Thymus (tissue), 2 donors: Measurements from ENCODE around the gene CEP295NL. TPM values are rescaled to one million over a fixed set of nuclear protein-coding genes. Genes with fewer than 3 reads are reported as not detected.

Experiments
- polyA plus RNA-seq: library from polyadenylated mRNA; stranded (reverse); fragments of 200-250 nt; gene quantifications from one replicate; pipeline ENCODE4 v1.2.3, GENCODE V29; 2013
- total RNA-seq: library from RNA; stranded (reverse); fragments of 120-200 nt; gene quantifications from one replicate; pipeline ENCODE4 v1.2.4, GENCODE V29; 2013
- donor health status: healthy.

The CEP295NL gene
- total and polyA plus RNA-seq, 2 donors, result 0.38 to 0.50 TPM

Other genes with a start within 250 kb of the CEP295NL start
- gene CYTH1, start 120.9 kb downstream of the CEP295NL start, total RNA-seq, result 39.9 TPM
- gene CYTH1, start 120.9 kb downstream of the CEP295NL start, polyA plus RNA-seq, result 91.7 TPM
- 10.1 TPM for gene USP36, start 62.4 kb downstream of the CEP295NL start, total RNA-seq
- 32.5 TPM for gene USP36, start 62.4 kb downstream of the CEP295NL start, polyA plus RNA-seq
- gene TIMP2, start 22.2 kb upstream of the CEP295NL start, total RNA-seq, result 23.1 TPM
- 27.5 TPM for gene TIMP2, start 22.2 kb upstream of the CEP295NL start, polyA plus RNA-seq
- gene LGALS3BP, start 76.7 kb upstream of the CEP295NL start, total RNA-seq, result 66.1 TPM
- 81.3 TPM for gene LGALS3BP, start 76.7 kb upstream of the CEP295NL start, polyA plus RNA-seq
- 20.2 TPM for gene CANT1, start 106.6 kb upstream of the CEP295NL start, total RNA-seq
- gene CANT1, start 106.6 kb upstream of the CEP295NL start, polyA plus RNA-seq, result 18.5 TPM
- 2.2 TPM for gene C1QTNF1, start 121.0 kb upstream of the CEP295NL start, total RNA-seq
- gene C1QTNF1, start 121.0 kb upstream of the CEP295NL start, polyA plus RNA-seq, result 34.9 TPM
- gene ENGASE, start 171.6 kb upstream of the CEP295NL start, total RNA-seq, result 11.2 TPM
- 71.1 TPM for gene ENGASE, start 171.6 kb upstream of the CEP295NL start, polyA plus RNA-seq